ENCODE results near the gene CSAD. TPM values are rescaled to one million over a fixed set of nuclear protein-coding genes. Genes with fewer than 3 reads are reported as not detected.

The CSAD gene
- total RNA-seq, 1 donor from 2014 or later: 24.3 TPM

DNA sequence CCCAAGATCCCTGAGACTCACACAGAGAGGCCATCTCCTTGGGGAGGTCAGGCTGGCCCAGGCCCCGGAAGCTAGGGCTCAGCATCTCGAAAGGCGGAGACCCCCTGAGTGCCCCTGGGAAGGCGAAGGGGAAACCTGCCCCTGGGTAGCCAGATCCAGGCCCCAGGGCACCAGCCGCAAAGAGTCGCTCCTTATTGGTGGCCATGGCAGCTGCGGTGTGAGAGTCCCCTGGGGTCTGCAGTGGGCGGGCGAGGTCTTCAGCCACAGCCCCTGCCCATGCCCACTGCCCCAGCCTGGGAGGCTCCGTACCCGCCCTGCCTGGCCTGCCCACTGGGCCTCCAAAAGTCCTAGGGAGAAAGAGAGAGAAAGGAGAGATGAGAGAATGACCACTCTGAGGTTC, 46.6 kb upstream of the CSAD start:
- no peak for DNase-seq (ENCODE audit: low spot score)

DNA sequence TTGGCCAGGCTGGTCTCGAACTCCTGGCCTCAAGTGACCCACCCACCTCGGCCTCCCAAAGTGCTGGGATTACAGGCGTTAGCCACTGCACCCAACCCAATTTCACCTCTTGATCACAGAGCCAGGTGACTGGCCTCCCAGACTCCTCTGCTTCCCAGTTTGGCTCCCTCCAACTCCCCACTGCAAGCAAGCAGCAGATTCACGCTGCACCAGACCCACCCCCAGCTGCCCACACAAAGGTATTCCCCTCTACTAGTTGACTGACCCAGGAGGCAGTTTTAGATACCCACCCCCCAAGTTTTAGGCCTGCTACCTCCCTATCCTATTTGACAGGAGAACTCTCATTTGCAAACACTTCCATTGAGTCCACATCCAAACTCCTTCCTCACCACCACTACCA, 46.1 kb upstream of the CSAD start:
- H3K36me3 Mint-ChIP-seq (ENCODE audit: low read depth): peaks cover 2% of the 10 kb centered on the region
- peaks cover 58% of the 10 kb centered on the region for H3K4me1 Mint-ChIP-seq (ENCODE audit: low read depth)
- DNase-seq (ENCODE audit: low spot score): no peak
- TF ChIP-seq CTCF (IDR thresholded peaks at IDR 0.05): no peak
- no peak overlapping the region for H3K4me3 Mint-ChIP-seq (ENCODE audit: unreplicated experiment)
- H3K9me3 Mint-ChIP-seq (ENCODE audit: low read depth): no peaks in the 10 kb centered on the region
- no peaks in the 10 kb centered on the region for H3K27me3 Mint-ChIP-seq (ENCODE audit: low read depth)
- no peak overlapping the region for H3K27ac Mint-ChIP-seq (ENCODE audit: unreplicated experiment)

More for the DNA sequence above, 46.6 kb upstream of the CSAD start:
- no peak overlapping the region for H3K4me3 Mint-ChIP-seq (ENCODE audit: unreplicated experiment)
- TF ChIP-seq CTCF (IDR thresholded peaks at IDR 0.05): no peak
- no peaks in the 10 kb centered on the region for H3K27me3 Mint-ChIP-seq (ENCODE audit: low read depth)
- peaks cover 2% of the 10 kb centered on the region for H3K36me3 Mint-ChIP-seq (ENCODE audit: low read depth)
- no peaks in the 10 kb centered on the region for H3K9me3 Mint-ChIP-seq (ENCODE audit: low read depth)
- no peak overlapping the region for H3K27ac Mint-ChIP-seq (ENCODE audit: unreplicated experiment)
- peaks cover 54% of the 10 kb centered on the region for H3K4me1 Mint-ChIP-seq (ENCODE audit: low read depth)

GRCh38 chr12:53225635-53226424, 45.1 kb upstream of the CSAD start:
- Mint-ChIP-seq H3K9me3 (ENCODE audit: low read depth) (no peaks in the 10 kb centered on the region), H3K27ac (ENCODE audit: unreplicated experiment) (peak overlapping the region; percentile 38), H3K4me3 (ENCODE audit: unreplicated experiment) (no peak overlapping the region), H3K36me3 (ENCODE audit: low read depth) (peaks cover 2% of the 10 kb centered on the region), H3K4me1 (ENCODE audit: low read depth) (peaks cover 54% of the 10 kb centered on the region), H3K27me3 (ENCODE audit: low read depth) (no peaks in the 10 kb centered on the region)
- no peak for TF ChIP-seq CTCF (IDR thresholded peaks at IDR 0.05)
- DNase-seq (ENCODE audit: low spot score): peak; percentile 50

- Mint-ChIP-seq H3K4me1 (ENCODE audit: low read depth) (peaks cover 52% of the 10 kb centered on the region), H3K4me3 (ENCODE audit: unreplicated experiment) (no peak overlapping the region), H3K27ac (ENCODE audit: unreplicated experiment) (peak overlapping the region; percentile 72), H3K27me3 (ENCODE audit: low read depth) (no peaks in the 10 kb centered on the region), H3K9me3 (ENCODE audit: low read depth) (no peaks in the 10 kb centered on the region), H3K36me3 (ENCODE audit: low read depth) (peaks cover 2% of the 10 kb centered on the region)
- DNase-seq (ENCODE audit: low spot score): peak; percentile 43
- no peak for TF ChIP-seq CTCF (IDR thresholded peaks at IDR 0.05)
Observed at GRCh38 chr12:53224897-53225634, 44.3 kb upstream of the CSAD start.

- Mint-ChIP-seq H3K27ac (ENCODE audit: unreplicated experiment) (peak overlapping the region; percentile 84), H3K36me3 (ENCODE audit: low read depth) (peaks cover 2% of the 10 kb centered on the region), H3K4me1 (ENCODE audit: low read depth) (peaks cover 53% of the 10 kb centered on the region), H3K4me3 (ENCODE audit: unreplicated experiment) (no peak overlapping the region), H3K9me3 (ENCODE audit: low read depth) (no peaks in the 10 kb centered on the region), H3K27me3 (ENCODE audit: low read depth) (no peaks in the 10 kb centered on the region)
- TF ChIP-seq CTCF (IDR thresholded peaks at IDR 0.05): peak; percentile 54
- no peak for DNase-seq (ENCODE audit: low spot score)
Observed at GRCh38 chr12:53224061-53224896, 43.6 kb upstream of the CSAD start.

All from chondrocyte (in vitro differentiated cells).